Muscle of arm (tissue), 12 donors: Measurements from ENCODE around the gene PPP4R1. TPM values are rescaled to one million over a fixed set of nuclear protein-coding genes. Genes with fewer than 3 reads are reported as not detected.
A peak's percentile ranks its signal among the peaks of the same experiment; 100 is the strongest.
"Not testable (repeated sequence)": the region's sequence is repeated elsewhere in the genome, so short reads cannot be mapped to it uniquely, and the experiment has no call there.

Experiments used
- DNase-seq: peaks from one replicate; pipeline ENCODE4 v3.0.0-alpha.2; 2013
- polyA plus RNA-seq, 12 donors: library from polyadenylated mRNA; unstranded; fragments of 120-200 nt; gene quantifications; one replicate each; pipeline ENCODE4 v1.2.1, GENCODE V29; 2013; ENCODE audit not compliant: insufficient read length in 12 of 12

The PPP4R1 gene
- polyA plus RNA-seq, 12 donors, result 50.5 to 103 (median 67.9) TPM; not detected in 1

GRCh38 chr18:9634856-9635255 lies 20.5 kb upstream of the PPP4R1 start:
- no peak for DNase-seq

GRCh38 chr18:9631814-9632496 lies 17.6 kb upstream of the PPP4R1 start:
- DNase-seq, result no peak

GRCh38 chr18:9630444-9630843 lies 16.1 kb upstream of the PPP4R1 start:
- no peak for DNase-seq

- peak; percentile 31 for DNase-seq
Observed at GRCh38 chr18:9629709-9630108, 15.3 kb upstream of the PPP4R1 start.

- DNase-seq, result no peak
Observed at GRCh38 chr18:9628984-9629383, 14.6 kb upstream of the PPP4R1 start.

- DNase-seq, result no peak
Observed at GRCh38 chr18:9627642-9628041, 13.3 kb upstream of the PPP4R1 start.

GRCh38 chr18:9619990-9620389 lies 5.6 kb upstream of the PPP4R1 start:
- DNase-seq, result no peak

- no peak for DNase-seq
Observed at GRCh38 chr18:9619545-9619944, 5.2 kb upstream of the PPP4R1 start.

GRCh38 chr18:9619056-9619455 lies 4.7 kb upstream of the PPP4R1 start:
- DNase-seq, result no peak

GRCh38 chr18:9617006-9617542 lies 2.7 kb upstream of the PPP4R1 start:
- DNase-seq, result no peak

- DNase-seq, result no peak
Observed at GRCh38 chr18:9616049-9616448, 1.7 kb upstream of the PPP4R1 start.

GRCh38 chr18:9615280-9615797 lies 980 bp upstream of the PPP4R1 start:
- no peak for DNase-seq

GRCh38 chr18:9613550-9614400 lies 584 bp downstream of the PPP4R1 start:
- DNase-seq, result peak; percentile 54

- no peak for DNase-seq
Observed at GRCh38 chr18:9612977-9613376, 1.4 kb downstream of the PPP4R1 start.

GRCh38 chr18:9612215-9612830 lies 2.0 kb downstream of the PPP4R1 start:
- DNase-seq, result no peak

- DNase-seq, result no peak
Observed at GRCh38 chr18:9609190-9609589, 5.2 kb downstream of the PPP4R1 start.

GRCh38 chr18:9608728-9609127 lies 5.6 kb downstream of the PPP4R1 start:
- no peak for DNase-seq

GRCh38 chr18:9608298-9608697 lies 6.1 kb downstream of the PPP4R1 start:
- no peak for DNase-seq

- not testable (repeated sequence) for DNase-seq
Observed at GRCh38 chr18:9607111-9607510, 7.2 kb downstream of the PPP4R1 start.

- DNase-seq, result no peak
Observed at GRCh38 chr18:9606039-9606438, 8.3 kb downstream of the PPP4R1 start.

GRCh38 chr18:9604348-9604747 lies 10.0 kb downstream of the PPP4R1 start:
- no peak for DNase-seq

GRCh38 chr18:9599328-9599727 lies 15.0 kb downstream of the PPP4R1 start:
- no peak for DNase-seq
